ENCODE results near the gene EPB41L5.

EPB41L5 gene

DNA sequence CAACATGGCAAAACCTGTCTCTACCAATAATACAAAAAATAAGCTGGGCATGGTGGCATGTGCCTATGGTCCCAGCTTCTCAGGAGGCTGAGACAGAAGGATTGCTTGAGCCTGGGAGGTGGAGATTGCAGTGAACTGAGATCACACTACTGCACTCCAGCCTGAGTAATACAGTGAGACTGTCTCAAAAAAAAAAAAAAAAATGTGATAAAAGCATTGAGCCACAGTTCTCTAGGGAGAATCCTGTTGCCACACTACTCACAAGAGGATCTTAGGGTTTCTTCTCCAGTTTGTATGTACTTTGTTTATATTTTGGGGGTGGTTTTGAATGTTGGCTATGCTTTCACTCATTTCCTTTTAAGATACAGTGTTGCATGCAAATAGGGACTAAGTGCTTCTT is 148.3 kb downstream of the EPB41L5 start:
- TF ChIP-seq, protein P1, sequence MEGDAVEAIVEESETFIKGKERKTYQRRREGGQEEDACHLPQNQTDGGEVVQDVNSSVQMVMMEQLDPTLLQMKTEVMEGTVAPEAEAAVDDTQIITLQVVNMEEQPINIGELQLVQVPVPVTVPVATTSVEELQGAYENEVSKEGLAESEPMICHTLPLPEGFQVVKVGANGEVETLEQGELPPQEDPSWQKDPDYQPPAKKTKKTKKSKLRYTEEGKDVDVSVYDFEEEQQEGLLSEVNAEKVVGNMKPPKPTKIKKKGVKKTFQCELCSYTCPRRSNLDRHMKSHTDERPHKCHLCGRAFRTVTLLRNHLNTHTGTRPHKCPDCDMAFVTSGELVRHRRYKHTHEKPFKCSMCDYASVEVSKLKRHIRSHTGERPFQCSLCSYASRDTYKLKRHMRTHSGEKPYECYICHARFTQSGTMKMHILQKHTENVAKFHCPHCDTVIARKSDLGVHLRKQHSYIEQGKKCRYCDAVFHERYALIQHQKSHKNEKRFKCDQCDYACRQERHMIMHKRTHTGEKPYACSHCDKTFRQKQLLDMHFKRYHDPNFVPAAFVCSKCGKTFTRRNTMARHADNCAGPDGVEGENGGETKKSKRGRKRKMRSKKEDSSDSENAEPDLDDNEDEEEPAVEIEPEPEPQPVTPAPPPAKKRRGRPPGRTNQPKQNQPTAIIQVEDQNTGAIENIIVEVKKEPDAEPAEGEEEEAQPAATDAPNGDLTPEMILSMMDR (IDR thresholded peaks at IDR 0.05; ENCODE audit: control extremely low read depth, extremely low read depth, low read depth, missing control alignments), result no peak
- CTCF ChIA-PET, result interaction anchor here (1.2 to 6.1 kb wide), 2 partner anchors 9 to 14 kb away, joined by 3 to 47 read pairs; no protein-coding TSS in a partner anchor
- no peak for DNase-seq (ENCODE audit: extremely low spot score)
- POLR2A ChIA-PET, result no interaction called here

DNA sequence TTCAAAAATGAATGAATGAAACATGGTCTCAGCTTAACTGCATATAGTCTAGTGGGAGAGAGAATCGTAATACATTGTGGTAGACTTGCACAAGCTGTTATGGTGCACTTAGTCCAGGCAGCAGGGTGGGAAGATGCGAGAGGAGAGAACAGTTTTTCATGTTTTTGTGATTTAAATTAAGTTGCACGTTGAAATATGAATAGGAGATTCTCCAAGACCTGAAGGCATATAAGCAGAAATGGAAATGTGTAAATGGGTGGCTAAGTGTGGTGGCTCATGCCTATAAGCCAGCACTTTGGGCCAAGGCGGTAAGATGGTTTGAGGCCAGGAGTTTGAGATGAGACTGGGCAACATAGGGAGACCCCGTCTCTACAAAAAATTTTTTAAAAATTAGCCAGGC is 149.8 kb downstream of the EPB41L5 start:
- TF ChIP-seq, protein P1 (IDR thresholded peaks at IDR 0.05; ENCODE audit: control extremely low read depth, extremely low read depth, low read depth, missing control alignments), result no peak
- ChIA-PET POLR2A (no interaction called here), CTCF (interaction anchor here (6.1 kb wide), 1 partner anchor 13 kb away, joined by 47 read pairs; no protein-coding TSS in a partner anchor)
- no peak for DNase-seq (ENCODE audit: extremely low spot score)

DNA sequence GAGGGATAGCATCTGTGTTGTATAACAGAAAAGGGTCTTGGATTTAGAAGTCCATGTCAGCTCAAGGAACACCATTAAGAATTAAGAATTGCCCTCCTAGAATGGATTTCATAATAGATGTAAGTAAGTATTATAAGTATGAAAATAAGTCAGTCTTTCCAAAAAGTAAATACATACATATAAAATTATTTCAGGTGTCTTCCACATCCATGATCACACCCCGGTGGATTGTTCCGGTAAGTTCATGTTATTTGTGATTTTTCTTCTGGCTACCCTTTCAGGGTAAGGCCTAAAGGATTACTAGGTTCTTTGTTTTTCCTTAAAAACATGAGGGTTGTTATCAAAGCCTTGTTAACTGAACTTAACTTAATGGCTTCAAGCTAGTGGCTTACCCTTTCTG is 154.4 kb downstream of the EPB41L5 start:
- no peak for DNase-seq (ENCODE audit: extremely low spot score)
- ChIA-PET POLR2A (no interaction called here), CTCF (no interaction called here)
- TF ChIP-seq, protein P1 (IDR thresholded peaks at IDR 0.05; ENCODE audit: control extremely low read depth, extremely low read depth, low read depth, missing control alignments), result no peak

DNA sequence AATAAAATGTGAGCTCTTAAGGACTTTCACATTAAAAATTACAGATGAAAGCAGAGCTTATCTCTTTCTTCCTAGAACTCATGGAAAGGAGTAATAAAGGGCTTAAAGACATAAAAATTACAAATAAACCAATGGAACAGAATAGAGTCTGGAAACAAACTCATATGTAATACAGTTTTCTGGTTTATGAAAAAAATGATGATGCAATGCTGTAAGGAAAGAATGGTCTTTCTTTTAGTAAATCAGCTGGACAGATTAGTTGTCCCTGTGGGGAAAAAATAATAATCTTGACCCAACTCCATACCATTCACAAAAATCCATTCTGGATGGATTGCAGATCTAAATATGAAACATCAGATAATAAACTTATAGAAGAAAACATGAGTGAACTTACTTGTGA is 156.1 kb downstream of the EPB41L5 start:
- ChIA-PET CTCF (interaction anchor here (1.1 to 1.8 kb wide), 6 partner anchors 8 to 466 kb away, joined by 3 to 5 read pairs (median 3); no protein-coding TSS in a partner anchor), POLR2A (no interaction called here)
- TF ChIP-seq, protein P1 (IDR thresholded peaks at IDR 0.05; ENCODE audit: control extremely low read depth, extremely low read depth, low read depth, missing control alignments), result no peak
- DNase-seq (ENCODE audit: extremely low spot score), result no peak

DNA sequence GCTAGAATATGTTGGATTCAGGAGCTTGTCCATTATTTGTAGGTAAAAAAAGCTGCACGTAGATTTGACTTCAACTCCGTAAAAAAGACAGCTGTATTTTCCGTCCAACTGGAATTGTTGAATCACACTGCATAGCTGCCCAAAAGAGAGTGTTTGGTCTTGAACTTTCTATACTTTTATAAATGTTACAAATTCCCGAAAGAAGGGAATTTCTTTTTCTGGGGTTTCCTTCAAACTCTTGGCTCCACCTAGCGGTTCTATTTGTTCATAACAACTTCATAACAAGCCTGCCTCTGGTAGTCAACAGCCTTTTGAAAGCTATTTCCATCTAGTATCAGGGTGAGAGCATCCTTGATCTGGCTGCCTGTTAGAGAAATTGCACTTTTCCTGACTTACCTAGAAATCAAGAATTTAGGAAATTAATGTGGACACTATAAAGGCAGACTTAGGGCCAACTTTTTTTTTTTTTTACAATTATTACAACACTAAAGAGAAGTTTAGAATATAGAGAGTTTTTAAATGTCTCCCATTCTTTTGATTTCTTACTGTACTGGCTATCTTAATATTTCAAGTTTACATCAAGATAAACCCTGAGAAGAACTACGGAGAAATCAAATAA is 162.2 kb downstream of the EPB41L5 start:
- ChIA-PET POLR2A (interaction anchor here (0.6 to 0.8 kb wide), 2 partner anchors 14 to 534 kb away, joined by 3 to 5 read pairs; no protein-coding TSS in a partner anchor), CTCF (interaction anchor here (0.7 to 10.0 kb wide), 69 partner anchors 9 to 657 kb away, joined by 3 to 100 read pairs (median 4); partner anchors contain the start of genes PTPN4, TMEM177 and TMEM185B)
- peak; percentile 53 for DNase-seq (ENCODE audit: extremely low spot score)
- TF ChIP-seq, protein P1 (IDR thresholded peaks at IDR 0.05; ENCODE audit: control extremely low read depth, extremely low read depth, low read depth, missing control alignments), result peak; percentile 59

DNA sequence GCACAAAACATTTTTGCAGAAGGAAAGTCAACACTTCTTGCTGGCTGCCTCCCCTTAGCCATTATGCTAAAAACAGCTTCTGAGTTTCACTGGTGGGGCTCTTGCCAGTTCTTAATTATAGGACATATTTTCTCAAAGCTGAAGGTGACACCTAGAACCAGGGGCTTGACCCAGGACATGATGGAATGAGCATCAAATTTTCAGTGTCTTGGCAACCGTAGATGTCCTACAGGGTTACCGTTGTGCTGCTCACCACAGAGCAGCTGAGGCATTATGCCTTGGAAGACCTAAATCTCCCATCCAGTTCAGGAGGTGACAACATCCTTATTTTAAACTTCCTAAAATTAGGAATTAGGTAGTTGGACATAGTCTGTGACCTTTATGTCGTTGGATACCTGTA is 163.6 kb downstream of the EPB41L5 start:
- TF ChIP-seq, protein P1 (IDR thresholded peaks at IDR 0.05; ENCODE audit: control extremely low read depth, extremely low read depth, low read depth, missing control alignments), result no peak
- DNase-seq (ENCODE audit: extremely low spot score), result no peak
- CTCF ChIA-PET, result interaction anchor here (0.6 to 10.0 kb wide), 32 partner anchors 8 to 824 kb away, joined by 3 to 100 read pairs (median 6); partner anchors contain the start of genes PTPN4 and TMEM185B
- POLR2A ChIA-PET, result interaction anchor here (0.6 to 0.7 kb wide), 2 partner anchors 416 to 498 kb away, joined by 3 read pairs; partner anchors contain the start of gene TMEM177
